CD1c-positive myeloid dendritic cell (primary cell): ENCODE results near the gene KLF9.
A peak's percentile ranks its signal among the peaks of the same experiment; 100 is the strongest.

Experiments
- DNase-seq: peaks from one replicate; pipeline ENCODE4 v3.0.0-alpha.2; 2016; ENCODE audit errors: extremely low spot score

Gene KLF9

GRCh38 chr9:70367305-70367930, 47.0 kb downstream of the KLF9 start:
- no peak for DNase-seq

- DNase-seq = no peak
Measured at GRCh38 chr9:70363760-70364159, 50.7 kb downstream of the KLF9 start.

GRCh38 chr9:70362952-70363351, 51.5 kb downstream of the KLF9 start:
- no peak for DNase-seq

GRCh38 chr9:70355801-70356200, 58.7 kb downstream of the KLF9 start:
- no peak for DNase-seq

- DNase-seq = peak; percentile 19
Measured at GRCh38 chr9:70352802-70353201, 61.7 kb downstream of the KLF9 start.

- DNase-seq = no peak
Measured at GRCh38 chr9:70352356-70352755, 62.1 kb downstream of the KLF9 start.

GRCh38 chr9:70347046-70347445, 67.4 kb downstream of the KLF9 start:
- DNase-seq = no peak

- DNase-seq = peak; percentile 49
Measured at GRCh38 chr9:70340572-70340971, 73.9 kb downstream of the KLF9 start.
